Hair follicle dermal papilla cell (primary cell): ENCODE measurements around the gene SPDEF. TPM values are rescaled to one million over a fixed set of nuclear protein-coding genes. Genes with fewer than 3 reads are reported as not detected.

Source experiments
- total RNA-seq: library from RNA; depleted of rRNA; stranded (reverse); fragments of >200 nt; gene quantifications from 2 replicates; pipeline ENCODE4 v1.2.3, GENCODE V29; 2012

SPDEF gene
- under 0.01 TPM in 1 of 2 replicates, not detected in the other for total RNA-seq

DNA sequence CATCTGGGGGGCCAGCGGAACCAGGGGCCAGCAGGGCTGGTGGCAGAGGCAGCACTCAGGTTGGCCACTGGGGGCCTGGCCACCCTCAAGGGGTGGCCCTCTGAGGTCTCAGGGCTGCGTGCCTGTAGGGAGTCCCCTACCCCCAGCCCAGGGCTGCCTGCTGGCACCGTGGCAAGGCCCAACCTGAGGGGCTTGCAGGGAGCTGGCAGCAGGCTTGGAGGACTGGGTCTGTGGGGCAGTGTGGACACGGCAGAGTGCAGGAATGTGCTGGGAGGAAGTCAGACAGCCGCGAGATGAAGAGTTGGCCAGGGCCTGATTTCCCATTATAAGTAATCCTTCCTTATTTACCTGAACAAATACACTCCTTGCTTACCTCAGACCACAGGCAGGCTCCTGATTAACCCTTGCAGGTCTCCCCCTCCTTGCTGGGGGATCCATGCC, at the start of gene SPDEF:
Gene SPDEF (minus strand): TSS at position 299 of the 441 bp plus-strand sequence. CDS start 11,874 bp downstream, outside the sequence.

Other genes starting within 250 kb of the SPDEF start
- gene NUDT3, start 163.7 kb downstream of the SPDEF start, total RNA-seq = 31.7 and 38.9 TPM in 2 replicates
- 1,414 and 1,516 TPM in 2 replicates for gene RPS10, start 130.3 kb downstream of the SPDEF start, total RNA-seq
- under 0.01 TPM in 1 of 2 replicates, not detected in the other for gene PACSIN1, start 90.3 kb downstream of the SPDEF start, total RNA-seq
- gene ILRUN, start 140.4 kb upstream of the SPDEF start, total RNA-seq = 50.4 and 51.8 TPM in 2 replicates
- gene SNRPC, start 201.2 kb upstream of the SPDEF start, total RNA-seq = 32.9 and 34.1 TPM in 2 replicates
- 9.7 and 10.3 TPM in 2 replicates for gene BLTP3A, start 235.8 kb upstream of the SPDEF start, total RNA-seq